ENCODE data around the gene SPTBN4. TPM values are rescaled to one million over a fixed set of nuclear protein-coding genes. Genes with fewer than 3 reads are reported as not detected.

SPTBN4 gene
- total and polyA plus RNA-seq, 10 donors: 0.30 to 2.3 (median 0.66) TPM

DNA sequence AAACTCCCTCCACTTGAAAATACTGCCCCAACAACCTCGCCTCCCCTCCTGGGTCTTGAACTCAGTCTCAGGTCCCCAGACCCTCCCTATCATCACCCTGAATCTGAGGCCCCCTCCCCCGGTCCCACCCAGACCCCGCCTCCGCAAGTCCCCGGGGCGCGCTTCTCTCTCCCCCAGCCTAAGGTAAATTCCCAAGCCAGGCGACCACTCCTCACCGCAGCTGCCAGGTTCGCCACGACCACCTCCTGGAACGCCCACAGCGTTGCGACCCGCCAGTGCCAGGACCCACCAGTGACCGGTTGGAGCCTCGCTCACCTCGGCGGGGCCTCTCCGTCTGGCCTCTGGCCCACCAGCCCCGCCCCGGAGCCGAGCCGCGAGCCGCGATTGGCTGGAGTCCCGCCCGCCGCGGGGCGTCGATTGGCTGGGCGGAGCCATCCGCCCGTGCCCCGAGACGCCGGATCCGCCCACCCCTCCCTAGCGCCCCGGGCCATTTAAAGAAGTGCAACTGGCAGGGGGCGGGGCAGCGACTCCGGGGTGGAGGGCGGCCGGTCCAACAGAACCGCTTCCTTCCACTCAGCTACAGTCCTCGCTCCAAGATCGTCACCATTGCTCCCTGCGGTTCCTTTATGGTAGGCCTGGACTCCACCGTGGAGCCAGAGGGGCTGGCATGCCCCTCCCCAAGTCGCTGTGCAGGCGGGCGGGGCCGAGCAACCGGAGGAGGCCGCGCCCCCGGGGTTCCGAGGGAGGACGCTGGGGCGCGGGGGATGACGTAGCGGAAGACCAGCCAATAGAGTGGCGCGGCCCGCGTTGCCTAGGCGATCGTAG, 22.6 kb upstream of the SPTBN4 start, which contains the start of gene SERTAD3:
SERTAD3 (minus strand) TSS at position 336 of the 825 bp plus-strand sequence. CDS start 2,255 bp downstream, outside the sequence.
- peak within 1 kb of the TSS; percentile 73 to 95 (median 91) for H3K4me3 ChIP-seq
- peak within 1 kb of the TSS; percentile 92 to 99 (median 96) for H3K27ac ChIP-seq
- 0 to 2% (median 0%) methylated on average over 30 to 72 of the region's 72 CpGs for WGBS, 5 donors
- peaks cover 0 to 59% (median 24%) of the 10 kb centered on the region in 6 donors for H3K36me3 ChIP-seq
- TF ChIP-seq POLR2A (IDR thresholded peaks at IDR 0.05): peak in 2 of 3 donors; percentile 82
- TF ChIP-seq POLR2AphosphoS5 (IDR thresholded peaks at IDR 0.05): peak; percentile 96 to 98 (median 97)
- TF ChIP-seq CTCF (IDR thresholded peaks at IDR 0.05 in 8 of 11, conservative IDR thresholded peaks at IDR 0.05 in 3 of 11): peak in 6 of 11 experiments; percentile 5 to 69 (median 49)
- H3K4me1 ChIP-seq: peaks cover 17 to 49% (median 27%) of the 10 kb centered on the region in 6 donors
- no peaks in the 10 kb centered on the region for H3K9me3 ChIP-seq
- H3K27me3 ChIP-seq (replicated peaks in 1 of 7): no peaks in the 10 kb centered on the region
- DNase-seq: peak; percentile 99
- intact Hi-C loops (cut with DNase I; ENCODE audit: low total_unique reads): loop anchor here (10.0 kb wide), 1 partner anchor 131 kb away; the partner anchor contains the start of gene SHKBP1

DNA sequence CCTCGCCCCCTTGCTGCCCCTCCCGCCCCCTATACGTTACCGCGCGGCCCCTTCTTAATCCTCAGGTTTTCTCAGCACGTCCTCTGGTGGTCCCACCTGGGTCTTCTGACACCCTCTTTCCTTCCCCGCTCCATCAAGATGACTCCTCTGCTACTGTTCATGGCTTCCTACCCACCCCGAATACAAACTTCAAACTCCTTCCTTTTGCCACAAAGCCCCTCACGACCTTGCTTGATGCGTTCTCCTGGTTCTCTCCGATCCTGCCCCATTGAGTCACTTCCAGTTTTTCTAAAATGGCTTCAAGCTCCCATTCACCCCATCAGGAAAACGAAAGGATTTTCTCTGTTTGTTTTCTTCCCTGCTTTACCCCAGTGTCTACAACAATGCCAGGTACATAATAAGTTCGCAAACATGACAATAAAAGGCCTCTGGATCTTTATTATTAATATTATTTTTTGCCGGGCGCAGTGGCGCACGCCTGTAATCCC, 21.9 kb upstream of the SPTBN4 start:
- Histone ChIP-seq H3K4me3 (peak overlapping the region; percentile 73 to 95 (median 91)), H3K36me3 (peaks cover 0 to 59% (median 24%) of the 10 kb centered on the region in 6 donors), H3K27ac (peak overlapping the region; percentile 92 to 99 (median 96)), H3K9me3 (no peaks in the 10 kb centered on the region), H3K4me1 (peaks cover 17 to 42% (median 27%) of the 10 kb centered on the region in 6 donors), H3K27me3 (replicated peaks in 1 of 7) (no peaks in the 10 kb centered on the region)
- no peak for DNase-seq
- intact Hi-C loops (cut with DNase I; ENCODE audit: low total_unique reads): loop anchor here (10.0 kb wide), 1 partner anchor 130 kb away; the partner anchor contains the start of gene SHKBP1
- 20 to 24% (median 21%) methylated on average over 18 of the region's 18 CpGs for WGBS, 5 donors
- TF ChIP-seq POLR2AphosphoS5 (IDR thresholded peaks at IDR 0.05): no peak
- peak in 4 of 11 experiments; percentile 4 to 59 (median 43) for TF ChIP-seq CTCF (IDR thresholded peaks at IDR 0.05 in 8 of 11, conservative IDR thresholded peaks at IDR 0.05 in 3 of 11)

- H3K36me3 ChIP-seq: peaks cover 0 to 56% (median 18%) of the 10 kb centered on the region in 6 donors
- DNase-seq: peak; percentile 79
- peaks cover 17 to 33% (median 26%) of the 10 kb centered on the region in 6 donors for H3K4me1 ChIP-seq
- intact Hi-C loops (cut with DNase I; ENCODE audit: low total_unique reads): loop anchor here (10.0 kb wide), 1 partner anchor 129 kb away; the partner anchor contains the start of gene SHKBP1
- 80 to 86% (median 83%) methylated on average over 9 of the region's 9 CpGs for WGBS, 5 donors
- H3K27ac ChIP-seq: peak overlapping the region in 1 of 8 donors; percentile 3
- TF ChIP-seq CTCF (IDR thresholded peaks at IDR 0.05 in 8 of 11, conservative IDR thresholded peaks at IDR 0.05 in 3 of 11) (no peak), POLR2A (IDR thresholded peaks at IDR 0.05) (no peak), POLR2AphosphoS5 (IDR thresholded peaks at IDR 0.05) (no peak)
- H3K9me3 ChIP-seq: no peaks in the 10 kb centered on the region
- H3K27me3 ChIP-seq (replicated peaks in 1 of 7): no peaks in the 10 kb centered on the region
- no peak overlapping the region for H3K4me3 ChIP-seq
Observed at GRCh38 chr19:40445780-40446262, 21.0 kb upstream of the SPTBN4 start.
